ENCODE data around the gene TRPV3. TPM values are rescaled to one million over a fixed set of nuclear protein-coding genes. Genes with fewer than 3 reads are reported as not detected.

The TRPV3 gene
- total RNA-seq, 1 experiment from 2014 or later, result 0.31 TPM

- Histone ChIP-seq H3K9me3 (ENCODE audit: control insufficient read depth, insufficient read depth, low read depth, low read length) (no peaks in the 10 kb centered on the region), H3K27ac (ENCODE audit: low read length) (no peak overlapping the region), H3K27me3 (ENCODE audit: control insufficient read depth, insufficient read depth, low read length) (no peaks in the 10 kb centered on the region; the same call in 1 of the 2 replicates), H3K4me1 (ENCODE audit: control insufficient read depth, insufficient read depth, low read length) (no peaks in the 10 kb centered on the region), H3K36me3 (ENCODE audit: control insufficient read depth, insufficient read depth, low read length) (no peaks in the 10 kb centered on the region), H3K4me3 (ENCODE audit: low read depth in 2 of 2, low read length in 2 of 2) (no peak overlapping the region)
- TF ChIP-seq REST (IDR thresholded peaks at IDR 0.05; ENCODE audit: insufficient read depth in 1 of 2, low read depth in 2 of 2, low read length in 1 of 2), result no peak
- TF ChIP-seq TCF7L2 (IDR thresholded peaks at IDR 0.05; ENCODE audit: low read depth, low read length), result no peak
- no peak for TF ChIP-seq SIN3A (IDR thresholded peaks at IDR 0.05; ENCODE audit: borderline replicate concordance, insufficient read depth, low read depth, low read length)
- TF ChIP-seq POLR2AphosphoS5 (IDR thresholded peaks at IDR 0.05; ENCODE audit: low read depth, low read length), result no peak
- TF ChIP-seq CTCF (IDR thresholded peaks at IDR 0.05), result no peak
- DNase-seq (ENCODE audit: low read depth, low spot score), result no peak
- CTCF ChIA-PET, result no interaction called here
- ATAC-seq, result no peak
- intact Hi-C loops (cut with micrococcal nuclease; ENCODE audit: unreplicated experiment), result no loop called here
- POLR2A ChIA-PET, result no interaction called here
- in situ Hi-C loops (cut with HindIII; ENCODE audit: low pct_unique_long_range_greater_than_20kb, low sequenced_read_pairs), result no loop called here
- BruUV-seq (replicated peaks), result no TSS peak
Observed at GRCh38 chr17:3474212-3474611, 83.4 kb downstream of the TRPV3 start.

GRCh38 chr17:3472137-3472536, 85.5 kb downstream of the TRPV3 start:
- CTCF ChIA-PET, result no interaction called here
- no peaks in the 10 kb centered on the region for H3K4me1 ChIP-seq (ENCODE audit: control insufficient read depth, insufficient read depth, low read length)
- no peak for TF ChIP-seq SIN3A (IDR thresholded peaks at IDR 0.05; ENCODE audit: borderline replicate concordance, insufficient read depth, low read depth, low read length)
- H3K36me3 ChIP-seq (ENCODE audit: control insufficient read depth, insufficient read depth, low read length), result no peaks in the 10 kb centered on the region
- no peaks in the 10 kb centered on the region for H3K9me3 ChIP-seq (ENCODE audit: control insufficient read depth, insufficient read depth, low read depth, low read length)
- no peak for DNase-seq (ENCODE audit: low read depth, low spot score)
- H3K27me3 ChIP-seq (ENCODE audit: control insufficient read depth, insufficient read depth, low read length), result no peaks in the 10 kb centered on the region
- no peak for ATAC-seq
- intact Hi-C loops (cut with micrococcal nuclease; ENCODE audit: unreplicated experiment), result no loop called here
- BruUV-seq (replicated peaks), result no TSS peak
- H3K27ac ChIP-seq (ENCODE audit: low read length), result no peak overlapping the region
- in situ Hi-C loops (cut with HindIII; ENCODE audit: low pct_unique_long_range_greater_than_20kb, low sequenced_read_pairs), result no loop called here
- POLR2A ChIA-PET, result no interaction called here
- H3K4me3 ChIP-seq (ENCODE audit: low read depth in 2 of 2, low read length in 2 of 2), result no peak overlapping the region

GRCh38 chr17:3471599-3471998, 86.0 kb downstream of the TRPV3 start, which contains the start of gene SPATA22:
Gene SPATA22 (minus strand): TSS chr17:3471819. CDS start chr17:3469325, 2,494 bp downstream.
- DNase-seq (ENCODE audit: low read depth, low spot score) (no peak), ATAC-seq (no peak)
- BruUV-seq (replicated peaks), result no TSS peak
- Histone ChIP-seq H3K4me3 (ENCODE audit: low read depth in 2 of 2, low read length in 2 of 2) (no peak within 1 kb of the TSS), H3K9me3 (ENCODE audit: control insufficient read depth, insufficient read depth, low read depth, low read length) (no peaks in the 10 kb centered on the region), H3K4me1 (ENCODE audit: control insufficient read depth, insufficient read depth, low read length) (no peaks in the 10 kb centered on the region), H3K27ac (ENCODE audit: low read length) (no peak within 1 kb of the TSS), H3K36me3 (ENCODE audit: control insufficient read depth, insufficient read depth, low read length) (no peaks in the 10 kb centered on the region), H3K27me3 (ENCODE audit: control insufficient read depth, insufficient read depth, low read length) (no peaks in the 10 kb centered on the region)
- ChIA-PET CTCF (no interaction called here), POLR2A (no interaction called here)
- intact Hi-C loops (cut with micrococcal nuclease; ENCODE audit: unreplicated experiment) (no loop called here), in situ Hi-C loops (cut with HindIII; ENCODE audit: low pct_unique_long_range_greater_than_20kb, low sequenced_read_pairs) (no loop called here)
- no peak for TF ChIP-seq SIN3A (IDR thresholded peaks at IDR 0.05; ENCODE audit: borderline replicate concordance, insufficient read depth, low read depth, low read length)
- TF ChIP-seq REST (IDR thresholded peaks at IDR 0.05; ENCODE audit: insufficient read depth in 1 of 2, low read depth in 2 of 2, low read length in 1 of 2), result no peak
- TF ChIP-seq TCF7L2 (IDR thresholded peaks at IDR 0.05; ENCODE audit: low read depth, low read length), result no peak
- TF ChIP-seq POLR2AphosphoS5 (IDR thresholded peaks at IDR 0.05; ENCODE audit: low read depth, low read length), result no peak
- TF ChIP-seq CTCF (IDR thresholded peaks at IDR 0.05), result no peak

Data from Panc1 (cell line).